IPS-18a (cell line): ENCODE data around the gene SNAI3.

Experiments
- H3K27ac ChIP-seq: one replicate; pipeline ENCODE4 v1.5.1; 2013; ENCODE audit warnings: low read length
- H3K27me3 ChIP-seq: one replicate; pipeline ENCODE4 v1.6.1; 2013; ENCODE audit warnings: mild to moderate bottlenecking, low read length; ENCODE audit not compliant: control insufficient read depth, insufficient read depth
- H3K36me3 ChIP-seq: one replicate; pipeline ENCODE4 v1.6.1; 2013; ENCODE audit warnings: low read depth, low read length; ENCODE audit not compliant: control insufficient read depth
- H3K4me1 ChIP-seq: one replicate; pipeline ENCODE4 v1.6.1; 2013; ENCODE audit warnings: low read depth, low read length; ENCODE audit not compliant: control insufficient read depth
- H3K4me3 ChIP-seq: one replicate; pipeline ENCODE4 v1.5.1; 2013; ENCODE audit warnings: low read length
- H3K9ac ChIP-seq: one replicate; pipeline ENCODE4 v1.6.1; 2013; ENCODE audit warnings: mild to moderate bottlenecking, low read length, moderate library complexity
- H3K9me3 ChIP-seq: one replicate; pipeline ENCODE4 v1.6.1; 2013; ENCODE audit warnings: low read depth, low read length; ENCODE audit not compliant: control insufficient read depth

Gene SNAI3

DNA sequence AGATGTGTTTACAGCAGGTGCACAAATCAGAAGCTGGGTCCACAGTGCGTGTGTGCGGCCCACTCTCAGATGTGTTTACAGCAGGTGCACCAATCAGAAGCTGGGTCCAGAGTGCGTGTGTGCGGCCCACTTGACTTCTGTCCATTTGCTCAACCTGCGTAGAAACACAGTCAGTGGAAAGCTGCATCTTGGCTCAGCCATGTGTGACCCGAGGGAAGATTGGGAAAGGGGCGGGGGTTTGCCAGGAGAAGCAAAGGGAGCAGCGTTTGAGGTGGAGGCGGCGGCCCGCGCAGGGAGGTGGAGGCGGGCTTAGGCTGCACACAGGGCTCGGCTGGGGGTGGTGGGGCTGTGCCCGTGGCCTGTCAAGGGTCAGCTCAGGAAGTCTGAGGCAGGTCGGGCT, 24.2 kb upstream of the SNAI3 start:
- Histone ChIP-seq H3K9ac (no peak overlapping the region), H3K9me3 (no peaks in the 10 kb centered on the region), H3K27ac (no peak overlapping the region), H3K36me3 (peaks cover 12% of the 10 kb centered on the region), H3K27me3 (no peaks in the 10 kb centered on the region), H3K4me1 (no peaks in the 10 kb centered on the region), H3K4me3 (no peak overlapping the region)

GRCh38 chr16:88706965-88707826, 20.9 kb upstream of the SNAI3 start:
- H3K27ac ChIP-seq, result no peak overlapping the region
- peak overlapping the region; percentile 92 for H3K4me3 ChIP-seq
- no peaks in the 10 kb centered on the region for H3K9me3 ChIP-seq
- H3K4me1 ChIP-seq, result no peaks in the 10 kb centered on the region
- no peaks in the 10 kb centered on the region for H3K36me3 ChIP-seq
- H3K9ac ChIP-seq, result peak overlapping the region; percentile 70
- no peaks in the 10 kb centered on the region for H3K27me3 ChIP-seq

DNA sequence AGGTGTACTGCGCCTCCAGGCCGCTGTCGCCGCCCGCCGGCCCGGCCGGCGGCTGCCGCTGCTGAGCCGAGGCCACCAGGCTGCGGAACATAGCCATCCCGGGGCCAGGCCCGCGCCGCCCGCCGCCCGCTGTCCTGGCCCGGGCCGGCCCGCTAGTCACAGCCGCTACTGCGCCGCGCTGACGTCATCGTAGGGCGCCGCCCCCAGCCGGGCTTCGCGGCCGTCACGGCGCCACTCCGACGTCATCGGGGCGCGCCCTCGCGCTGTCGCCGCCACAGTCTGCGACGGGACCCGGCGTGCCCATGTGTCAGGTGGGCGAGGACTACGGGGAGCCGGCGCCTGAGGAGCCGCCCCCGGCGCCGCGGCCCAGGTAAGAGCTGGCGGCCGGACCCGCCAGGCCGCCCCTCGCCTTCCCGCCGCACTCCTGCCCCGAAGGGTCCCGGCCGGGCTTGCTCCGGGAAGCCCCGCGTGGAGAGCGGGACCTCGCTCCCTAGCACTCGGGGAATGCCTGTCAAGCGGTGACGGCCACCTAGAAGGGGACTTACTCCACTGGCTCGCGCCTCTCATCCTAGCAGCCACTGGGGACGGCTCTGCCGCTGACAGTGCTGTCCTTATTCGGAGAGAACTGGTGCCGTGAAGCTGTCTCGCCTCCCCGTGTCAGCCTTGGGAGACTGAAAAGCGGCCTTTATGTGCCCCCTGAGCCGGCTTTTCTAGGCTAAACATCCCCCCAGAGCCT, 20.1 kb upstream of the SNAI3 start, which contains the start of the genes CTU2 and RNF166:
Gene CTU2 (plus strand): TSS at position 275 of the 736 bp plus-strand sequence. CDS start 28 bp downstream, at position 303.
Gene RNF166 (minus strand): TSS at position 180 of the 736 bp plus-strand sequence. CDS start 83 bp downstream, at position 97.
- Histone ChIP-seq H3K9ac (peak within 1 kb of the TSS; percentile 70), H3K9me3 (no peaks in the 10 kb centered on the region), H3K4me3 (peak within 1 kb of the TSS; percentile 92), H3K27ac (no peak within 1 kb of the TSS), H3K27me3 (no peaks in the 10 kb centered on the region), H3K36me3 (no peaks in the 10 kb centered on the region), H3K4me1 (no peaks in the 10 kb centered on the region)

DNA sequence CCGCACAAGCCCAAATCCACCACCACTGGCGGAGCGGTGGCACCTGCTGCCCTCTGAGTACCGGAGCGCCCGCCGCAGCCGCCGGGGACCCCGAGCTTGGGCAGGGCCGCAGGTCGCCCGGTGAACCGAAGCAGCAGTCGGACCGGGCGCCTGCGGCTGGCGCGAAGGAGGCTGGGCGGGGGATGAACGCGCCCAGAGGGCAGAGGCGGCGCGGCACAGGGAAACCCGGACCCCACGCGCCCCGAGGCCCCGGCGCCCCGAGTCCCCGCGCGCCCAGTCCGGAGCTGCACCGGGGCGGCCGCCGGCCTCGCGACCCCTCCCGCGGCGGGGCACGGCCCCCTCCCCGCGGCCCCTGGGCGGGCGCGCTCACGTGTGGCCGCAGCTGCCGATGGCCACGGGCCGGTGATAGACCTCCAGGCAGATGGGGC, 19.5 kb upstream of the SNAI3 start:
- no peaks in the 10 kb centered on the region for H3K4me1 ChIP-seq
- H3K9me3 ChIP-seq, result no peaks in the 10 kb centered on the region
- H3K27me3 ChIP-seq, result no peaks in the 10 kb centered on the region
- no peak overlapping the region for H3K27ac ChIP-seq
- peak overlapping the region; percentile 26 for H3K9ac ChIP-seq
- no peaks in the 10 kb centered on the region for H3K36me3 ChIP-seq
- peak overlapping the region; percentile 92 for H3K4me3 ChIP-seq

DNA sequence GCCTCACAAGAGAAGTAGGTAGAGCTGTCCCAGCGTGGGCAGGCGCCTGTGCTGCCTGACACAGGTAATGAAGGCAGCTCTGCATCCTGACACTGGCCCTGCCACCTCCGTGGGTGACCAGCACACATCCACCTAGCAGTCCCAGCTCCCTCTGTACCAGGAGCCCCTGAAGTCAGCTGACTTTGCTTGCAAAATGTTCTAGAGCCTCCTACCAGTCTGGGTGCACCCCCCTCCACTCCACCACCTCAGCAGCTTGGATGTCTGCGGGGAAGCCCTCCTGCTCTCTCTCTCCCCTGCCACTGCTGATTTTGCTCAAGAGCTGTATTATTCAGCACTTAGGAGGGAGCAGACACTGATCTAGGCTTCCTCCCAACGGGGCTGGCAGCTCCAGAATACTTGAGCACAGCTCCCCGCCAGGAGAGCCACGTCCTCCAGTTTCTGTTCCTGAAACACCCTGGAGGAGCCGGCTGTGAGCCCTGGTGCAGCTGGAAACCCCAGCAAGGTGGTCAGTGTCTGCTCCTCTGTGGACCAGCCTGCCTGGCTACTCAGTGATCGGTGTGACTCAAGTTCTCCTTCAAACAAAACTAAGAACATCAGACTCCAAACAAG, 18.9 kb upstream of the SNAI3 start:
- Histone ChIP-seq H3K9me3 (no peaks in the 10 kb centered on the region), H3K4me1 (no peaks in the 10 kb centered on the region), H3K27ac (no peak overlapping the region), H3K36me3 (no peaks in the 10 kb centered on the region), H3K27me3 (no peaks in the 10 kb centered on the region), H3K9ac (peak overlapping the region; percentile 26), H3K4me3 (peak overlapping the region; percentile 57)

DNA sequence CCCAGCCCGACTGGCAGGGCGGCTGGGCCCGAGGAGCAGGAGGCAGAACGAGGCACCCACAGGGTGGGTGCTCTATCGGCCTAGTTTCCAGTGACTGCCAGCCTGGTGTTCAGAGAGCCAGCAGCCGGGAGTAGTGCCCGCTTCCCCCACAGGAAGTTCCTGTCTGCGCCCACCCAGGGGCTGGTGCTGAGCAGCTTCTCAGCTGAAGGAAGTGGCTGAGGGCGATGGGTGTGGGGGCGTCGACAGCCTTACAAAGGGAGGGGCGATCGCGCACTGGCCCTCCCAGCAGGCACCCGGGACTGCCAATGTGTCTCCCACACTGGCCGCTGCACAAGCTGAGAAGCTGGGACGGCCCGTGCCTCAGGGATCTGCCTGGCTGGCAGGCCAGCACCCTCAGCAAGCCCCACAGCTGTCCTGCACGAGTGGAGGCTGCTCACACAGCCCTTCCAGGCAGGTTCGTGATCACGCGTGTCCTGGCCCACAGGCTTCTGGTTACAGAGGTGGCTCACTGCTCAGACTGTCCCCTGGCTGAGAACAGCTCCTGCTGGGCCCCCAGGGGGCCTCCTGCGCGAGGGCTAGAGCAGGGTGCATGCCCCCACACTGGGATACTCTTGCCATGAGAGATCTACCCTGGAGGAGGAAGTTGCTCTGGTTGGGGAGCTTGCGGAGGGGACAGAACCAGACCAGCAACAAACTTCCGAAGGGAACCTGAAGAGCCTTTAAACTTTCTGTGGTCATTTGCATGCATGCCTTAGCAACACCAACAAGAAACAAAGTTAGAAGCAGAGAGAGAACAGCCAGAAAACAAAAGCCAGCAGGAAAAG, 17.4 kb upstream of the SNAI3 start:
- Histone ChIP-seq H3K4me3 (no peak overlapping the region), H3K9me3 (no peaks in the 10 kb centered on the region), H3K9ac (no peak overlapping the region), H3K27ac (no peak overlapping the region), H3K27me3 (no peaks in the 10 kb centered on the region), H3K36me3 (no peaks in the 10 kb centered on the region), H3K4me1 (no peaks in the 10 kb centered on the region)

GRCh38 chr16:88702371-88703210, 16.3 kb upstream of the SNAI3 start:
- Histone ChIP-seq H3K27ac (no peak overlapping the region), H3K4me1 (no peaks in the 10 kb centered on the region), H3K9ac (no peak overlapping the region)

GRCh38 chr16:88701581-88702370, 15.5 kb upstream of the SNAI3 start:
- Histone ChIP-seq H3K9ac (no peak overlapping the region), H3K4me3 (no peak overlapping the region), H3K27ac (no peak overlapping the region), H3K36me3 (no peaks in the 10 kb centered on the region), H3K9me3 (no peaks in the 10 kb centered on the region), H3K4me1 (no peaks in the 10 kb centered on the region), H3K27me3 (no peaks in the 10 kb centered on the region)

More at GRCh38 chr16:88702371-88703210, 16.3 kb upstream of the SNAI3 start:
- H3K9me3 ChIP-seq, result no peaks in the 10 kb centered on the region
- H3K36me3 ChIP-seq, result no peaks in the 10 kb centered on the region
- no peaks in the 10 kb centered on the region for H3K27me3 ChIP-seq
- no peak overlapping the region for H3K4me3 ChIP-seq

GRCh38 chr16:88700636-88701482, 14.6 kb upstream of the SNAI3 start:
- Histone ChIP-seq H3K36me3 (no peaks in the 10 kb centered on the region), H3K9ac (no peak overlapping the region), H3K4me1 (no peaks in the 10 kb centered on the region), H3K27ac (no peak overlapping the region), H3K9me3 (no peaks in the 10 kb centered on the region), H3K4me3 (no peak overlapping the region), H3K27me3 (no peaks in the 10 kb centered on the region)
